A673 (cell line): Measurements from ENCODE around the gene PTK6. TPM values are rescaled to one million over a fixed set of nuclear protein-coding genes. Genes with fewer than 3 reads are reported as not detected.

Source experiments
- Bru-seq: library from RNA; stranded (reverse); fragments of 400-500 nt; gene quantifications from one replicate; lab custom pipeline; 2021; lab: Mats Ljungman, UMichigan
- BruChase-seq, 2 experiments: library from RNA; stranded (reverse); fragments of 400-500 nt; gene quantifications; one replicate each; lab custom pipeline; 2021; lab: Mats Ljungman, UMichigan
- BruUV-seq: library from RNA; stranded (reverse); fragments of 400-500 nt; replicated peaks from 2 replicates; lab custom pipeline; 2021; lab: Mats Ljungman, UMichigan
- CTCF ChIA-PET: fragments of 300-600 bp; sonication (Branson Sonifier 250); formaldehyde crosslinking; loops from one replicate; lab custom pipeline; 2022; ENCODE audit warnings: antibody characterized with exemption; lab: Charles Lee
- POLR2A ChIA-PET: fragments of 300-600 bp; sonication (Branson Sonifier 250); formaldehyde crosslinking; loops from one replicate; lab custom pipeline; 2022; ENCODE audit warnings: antibody characterized with exemption; ENCODE audit not compliant: low non-redundant PET; lab: Charles Lee
- DNase-seq: peaks from one replicate; pipeline ENCODE4 v3.0.0-alpha.2; 2015; ENCODE audit warnings: low spot score
- H3K27ac ChIP-seq: fragments of 200-600 bp; sonication (generic); 2 replicates; pipeline ENCODE4 v1.5.1; 2016; ENCODE audit warnings: mixed run types, low read depth, mild to moderate bottlenecking, mixed read lengths, antibody characterized with exemption, low read length; ENCODE audit not compliant: poor library complexity, severe bottlenecking
- H3K27me3 ChIP-seq: fragments of 200-600 bp; sonication (generic); replicated peaks from 2 replicates; pipeline ENCODE4 v1.6.1; 2017; ENCODE audit warnings: mixed run types, low read depth, mild to moderate bottlenecking, mixed read lengths, antibody characterized with exemption, low read length; ENCODE audit not compliant: insufficient read depth, poor library complexity
- H3K36me3 ChIP-seq: fragments of 200-600 bp; sonication (generic); 2 replicates; pipeline ENCODE4 v1.6.1; 2016; ENCODE audit warnings: mixed run types, mild to moderate bottlenecking, mixed read lengths, antibody characterized with exemption, low read length; ENCODE audit not compliant: insufficient read depth, poor library complexity, severe bottlenecking
- H3K4me1 ChIP-seq: fragments of 200-600 bp; sonication (generic); 2 replicates; pipeline ENCODE4 v1.6.1; 2017; ENCODE audit warnings: mixed run types, mild to moderate bottlenecking, mixed read lengths, antibody characterized with exemption, low read length; ENCODE audit not compliant: insufficient read depth, poor library complexity, severe bottlenecking
- H3K4me3 ChIP-seq: fragments of 200-600 bp; sonication (generic); 2 replicates; pipeline ENCODE4 v1.5.1; 2016; ENCODE audit warnings: low read depth, mixed run types, mild to moderate bottlenecking, mixed read lengths, low read length; ENCODE audit not compliant: poor library complexity, severe bottlenecking
- H3K9me3 ChIP-seq: fragments of 200-600 bp; sonication (generic); 2 replicates; pipeline ENCODE4 v1.6.1; 2016; ENCODE audit warnings: mixed run types, low read depth, mild to moderate bottlenecking, mixed read lengths, antibody characterized with exemption, low read length; ENCODE audit not compliant: poor library complexity, severe bottlenecking
- CTCF ChIP-seq: fragments of 300-800, 200-600 bp; sonication (generic); conservative IDR thresholded peaks from 2 replicates; pipeline ENCODE4 v1.5.1; 2017; ENCODE audit warnings: low read depth, mild to moderate bottlenecking, antibody characterized with exemption, low read length, moderate library complexity, mixed read lengths
- EZH2 ChIP-seq: fragments of 200-600 bp; sonication (generic); IDR thresholded peaks from 2 replicates; pipeline ENCODE4 v1.6.1; 2017; ENCODE audit warnings: borderline replicate concordance, low read depth, mild to moderate bottlenecking, mixed read lengths, antibody characterized with exemption, low read length; ENCODE audit not compliant: poor library complexity, severe bottlenecking
- intact Hi-C: fragments of 100-400 bp; cut with micrococcal nuclease; formaldehyde crosslinking; loops from one replicate; pipeline ENCODE4 v1.10.0; 2022; ENCODE audit not compliant: unreplicated experiment
- long read RNA-seq: library from polyadenylated mRNA; stranded (forward); transcript quantifications from one replicate; pipeline ENCODE4 v2.0.0, GENCODE V29; 2022
- total RNA-seq: library from RNA; stranded (reverse); gene quantifications from 2 replicates; pipeline ENCODE4 v1.2.3, GENCODE V29; 2021

Gene PTK6
- total RNA-seq (not detected in 2 replicates), Bru-seq, nascent RNA (not detected), BruChase-seq, experiment 1, labeled RNA remaining after a 2-hour chase (not detected), BruChase-seq, experiment 2, labeled RNA remaining after a 6-hour chase (percentile 8 among the genes with signal in this experiment)
- long read RNA-seq: 0 reads

GRCh38 chr20:63536997-63537524 lies at the start of gene PTK6:
Gene PTK6 (minus strand): TSS chr20:63537376. CDS start chr20:63537314, 62 bp downstream.
- H3K4me3 ChIP-seq: peak within 1 kb of the TSS; percentile 18
- no peak within 1 kb of the TSS for H3K27ac ChIP-seq
- BruUV-seq: no TSS peak
- no peak for DNase-seq
- no peaks in the 10 kb centered on the region for H3K36me3 ChIP-seq
- TF ChIP-seq EZH2 (no peak), CTCF (no peak)
- POLR2A ChIA-PET: no interaction called here
- no peaks in the 10 kb centered on the region for H3K9me3 ChIP-seq
- no peaks in the 10 kb centered on the region for H3K27me3 ChIP-seq
- peaks cover 5% of the 10 kb centered on the region for H3K4me1 ChIP-seq
- CTCF ChIA-PET: interaction anchor here (1.0 kb wide), 1 partner anchor 437 kb away, joined by 6 read pairs; no protein-coding TSS in a partner anchor
- intact Hi-C loops: loop anchor here (5.0 kb wide), 3 partner anchors 250 to 585 kb away; partner anchors contain the start of gene SAMD10

- Histone ChIP-seq H3K4me1 (peaks cover 7% of the 10 kb centered on the region), H3K9me3 (no peaks in the 10 kb centered on the region), H3K27ac (no peak overlapping the region), H3K4me3 (no peak overlapping the region), H3K36me3 (peaks cover under 1% of the 10 kb centered on the region), H3K27me3 (no peaks in the 10 kb centered on the region)
- ChIA-PET POLR2A (no interaction called here), CTCF (no interaction called here)
- BruUV-seq: no TSS peak
- intact Hi-C loops: no loop called here
- TF ChIP-seq EZH2: no peak
- no peak for TF ChIP-seq CTCF
- DNase-seq: no peak
Measured at GRCh38 chr20:63586797-63587196, 49.6 kb upstream of the PTK6 start.

- ChIA-PET CTCF (no interaction called here), POLR2A (no interaction called here)
- no peak for DNase-seq
- Histone ChIP-seq H3K36me3 (no peaks in the 10 kb centered on the region), H3K4me1 (peaks cover 7% of the 10 kb centered on the region), H3K27ac (no peak overlapping the region), H3K4me3 (no peak overlapping the region), H3K27me3 (no peaks in the 10 kb centered on the region), H3K9me3 (no peaks in the 10 kb centered on the region)
- intact Hi-C loops: no loop called here
- TF ChIP-seq CTCF (no peak), EZH2 (no peak)
- BruUV-seq: no TSS peak
Measured at GRCh38 chr20:63585616-63586565, 48.7 kb upstream of the PTK6 start.
